Esophagus muscularis mucosa (tissue), 4 donors: ENCODE results near the gene CPNE7. TPM values are rescaled to one million over a fixed set of nuclear protein-coding genes. Genes with fewer than 3 reads are reported as not detected.
"Not testable (repeated sequence)": the region's sequence is repeated elsewhere in the genome, so short reads cannot be mapped to it uniquely, and the experiment has no call there.

Experiments used
- DNase-seq: peaks from one replicate; pipeline ENCODE4 v3.0.0-alpha.2; 2017; ENCODE audit errors: extremely low spot score
- H3K27ac ChIP-seq, 4 donors: fragments of 200-600 bp; sonication (generic); replicated peaks in 1 of 4; 1 replicate in 3 of 4; 2 replicates in 1 of 4; pipeline ENCODE4 v1.5.1; 2016 to 2019; ENCODE audit warnings: mild to moderate bottlenecking in 1 of 4
- H3K27me3 ChIP-seq, 4 donors: fragments of 200-600 bp; sonication (generic); one replicate each; pipeline versions ENCODE4 v1.5.1 to v1.6.0; 2016 to 2019
- H3K36me3 ChIP-seq, 4 donors: fragments of 200-600 bp; sonication (generic); one replicate each; pipeline ENCODE4 v1.5.1; 2016 to 2019
- H3K4me1 ChIP-seq, 4 donors: fragments of 200-600 bp; sonication (generic); one replicate each; pipeline ENCODE4 v1.5.1; 2016 to 2019
- H3K4me3 ChIP-seq, 4 donors: fragments of 200-600 bp; sonication (generic); 1 replicate in 2 of 4; 2 replicates in 2 of 4; pipeline ENCODE4 v1.5.1; 2016 to 2019; ENCODE audit warnings: mild to moderate bottlenecking in 4 of 4, moderate library complexity in 1 of 4
- H3K9me3 ChIP-seq, 4 donors: fragments of 200-600 bp; sonication (generic); 1 replicate in 3 of 4; 2 replicates in 1 of 4; pipeline ENCODE4 v1.5.1; 2016 to 2019
- CTCF ChIP-seq, 3 experiments: fragments of 200-600 bp in 2 of 3; fragments of 450-650 bp in 1 of 3; sonication (generic) in 2 of 3; IDR thresholded peaks; one replicate each; pipeline ENCODE4 v1.5.1; 2017 to 2019; ENCODE audit warnings: antibody characterized with exemption in 3 of 3, mild to moderate bottlenecking in 2 of 3, moderate library complexity in 1 of 3
- EP300 ChIP-seq: sonication (generic); formaldehyde crosslinking; IDR thresholded peaks from one replicate; pipeline ENCODE4 v1.6.1; 2017; ENCODE audit warnings: antibody characterized with exemption
- POLR2A ChIP-seq: fragments of 450-650 bp; IDR thresholded peaks from one replicate; pipeline ENCODE4 v1.6.1; 2017; ENCODE audit warnings: antibody characterized with exemption, moderate library complexity, mild to moderate bottlenecking, low read depth
- POLR2AphosphoS5 ChIP-seq, 2 donors: sonication (generic); formaldehyde crosslinking; IDR thresholded peaks; one replicate each; pipeline ENCODE4 v1.6.1; 2017; ENCODE audit warnings: antibody characterized with exemption in 2 of 2
- WGBS: methylation state at CpG from one replicate; pipeline ENCODE4 v1.1.5; 2018; 5-methylcytosine and 5-hydroxymethylcytosine counted together
- intact Hi-C: fragments of 100-400 bp; cut with DNase I; formaldehyde crosslinking; loops from one replicate; pipeline ENCODE4 v1.15.1; 2023
- total RNA-seq, 4 donors: library from RNA; depleted of rRNA; stranded (reverse); fragments of >200 nt; gene quantifications; one replicate each; pipeline versions ENCODE4 v1.1.0 to v1.2.1, GENCODE V29; 2016

CPNE7 gene
- total RNA-seq, 4 donors from 2014 or later: 0.83 to 1.7 (median 1.4) TPM; not detected in 1

GRCh38 chr16:89586853-89587252 lies 11.3 kb downstream of the CPNE7 start:
- 79% methylated on average over 25 of the region's 25 CpGs for WGBS
- H3K4me3 ChIP-seq: no peak overlapping the region
- TF ChIP-seq POLR2A (no peak), EP300 (no peak), POLR2AphosphoS5 (IDR thresholded peaks at IDR 0.05) (no peak), CTCF (IDR thresholded peaks at IDR 0.05) (no peak)
- no peaks in the 10 kb centered on the region for H3K36me3 ChIP-seq
- H3K9me3 ChIP-seq: no peaks in the 10 kb centered on the region
- peaks cover 0 to 31% (median 0%) of the 10 kb centered on the region in 4 donors for H3K27me3 ChIP-seq
- H3K4me1 ChIP-seq: peaks cover 0 to 6% (median 2%) of the 10 kb centered on the region in 4 donors
- DNase-seq: no peak
- intact Hi-C loops: no loop called here
- H3K27ac ChIP-seq: no peak overlapping the region

GRCh38 chr16:89587676-89588075 lies 12.1 kb downstream of the CPNE7 start:
- H3K36me3 ChIP-seq, H3K4me1 ChIP-seq, intact Hi-C loops, H3K9me3 ChIP-seq, H3K27ac ChIP-seq, H3K4me3 ChIP-seq, DNase-seq: not testable (repeated sequence)
- H3K27me3 ChIP-seq: peaks cover 0 to 31% (median 0%) of the 10 kb centered on the region in 4 donors
- whole genome bisulfite sequencing: 93% methylated on average over 21 of the region's 36 CpGs

GRCh38 chr16:89588413-89589109 lies 13.0 kb downstream of the CPNE7 start:
- H3K36me3 ChIP-seq: no peaks in the 10 kb centered on the region
- 97% methylated on average over 9 of the region's 26 CpGs for WGBS
- DNase-seq: no peak
- no peaks in the 10 kb centered on the region for H3K9me3 ChIP-seq
- TF ChIP-seq CTCF (IDR thresholded peaks at IDR 0.05) (no peak), EP300 (no peak), POLR2A (no peak)
- no peak overlapping the region for H3K4me3 ChIP-seq
- H3K27ac ChIP-seq: no peak overlapping the region
- H3K27me3 ChIP-seq: peaks cover 0 to 26% (median 0%) of the 10 kb centered on the region in 4 donors
- intact Hi-C loops: no loop called here
- H3K4me1 ChIP-seq: no peaks in the 10 kb centered on the region

GRCh38 chr16:89589241-89589926 lies 13.8 kb downstream of the CPNE7 start:
- H3K36me3 ChIP-seq: no peaks in the 10 kb centered on the region

More at GRCh38 chr16:89589241-89589926, 13.8 kb downstream of the CPNE7 start:
- Histone ChIP-seq H3K27ac (no peak overlapping the region), H3K4me1 (no peaks in the 10 kb centered on the region), H3K4me3 (no peak overlapping the region), H3K27me3 (peaks cover 0 to 19% (median 0%) of the 10 kb centered on the region in 4 donors), H3K9me3 (no peaks in the 10 kb centered on the region)
- 94% methylated on average over 9 of the region's 21 CpGs for WGBS
- DNase-seq: no peak
- intact Hi-C loops: no loop called here
- no peak for TF ChIP-seq EP300
- TF ChIP-seq POLR2AphosphoS5 (IDR thresholded peaks at IDR 0.05): no peak
- no peak for TF ChIP-seq POLR2A
- TF ChIP-seq CTCF (IDR thresholded peaks at IDR 0.05): no peak
